ENCODE measurements around the gene CGGBP1. TPM values are rescaled to one million over a fixed set of nuclear protein-coding genes. Genes with fewer than 3 reads are reported as not detected.

The CGGBP1 gene
- total RNA-seq, 1 experiment from 2014 or later = 96.6 TPM

GRCh38 chr3:88061746-88062145, 2.9 kb upstream of the CGGBP1 start:
- no peaks in the 10 kb centered on the region for H3K27me3 Mint-ChIP-seq (ENCODE audit: insufficient read depth, unreplicated experiment)
- DNase-seq (ENCODE audit: unreplicated experiment) = no peak
- TF ChIP-seq, protein P1, sequence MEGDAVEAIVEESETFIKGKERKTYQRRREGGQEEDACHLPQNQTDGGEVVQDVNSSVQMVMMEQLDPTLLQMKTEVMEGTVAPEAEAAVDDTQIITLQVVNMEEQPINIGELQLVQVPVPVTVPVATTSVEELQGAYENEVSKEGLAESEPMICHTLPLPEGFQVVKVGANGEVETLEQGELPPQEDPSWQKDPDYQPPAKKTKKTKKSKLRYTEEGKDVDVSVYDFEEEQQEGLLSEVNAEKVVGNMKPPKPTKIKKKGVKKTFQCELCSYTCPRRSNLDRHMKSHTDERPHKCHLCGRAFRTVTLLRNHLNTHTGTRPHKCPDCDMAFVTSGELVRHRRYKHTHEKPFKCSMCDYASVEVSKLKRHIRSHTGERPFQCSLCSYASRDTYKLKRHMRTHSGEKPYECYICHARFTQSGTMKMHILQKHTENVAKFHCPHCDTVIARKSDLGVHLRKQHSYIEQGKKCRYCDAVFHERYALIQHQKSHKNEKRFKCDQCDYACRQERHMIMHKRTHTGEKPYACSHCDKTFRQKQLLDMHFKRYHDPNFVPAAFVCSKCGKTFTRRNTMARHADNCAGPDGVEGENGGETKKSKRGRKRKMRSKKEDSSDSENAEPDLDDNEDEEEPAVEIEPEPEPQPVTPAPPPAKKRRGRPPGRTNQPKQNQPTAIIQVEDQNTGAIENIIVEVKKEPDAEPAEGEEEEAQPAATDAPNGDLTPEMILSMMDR (IDR thresholded peaks at IDR 0.05; ENCODE audit: unreplicated experiment) = no peak
- BruUV-seq (replicated peaks) = no TSS peak
- H3K4me1 Mint-ChIP-seq (ENCODE audit: insufficient read depth, unreplicated experiment) = peaks cover 18% of the 10 kb centered on the region
- POLR2A ChIA-PET = interaction anchor here (1.4 to 4.2 kb wide), 3 partner anchors 30 to 88 kb away, joined by 3 to 63 read pairs (median 37); partner anchors contain the start of gene C3orf38
- H3K27ac Mint-ChIP-seq (ENCODE audit: low read depth, unreplicated experiment) = peak overlapping the region; percentile 67
- H3K36me3 Mint-ChIP-seq (ENCODE audit: insufficient read depth, unreplicated experiment) = peaks cover 14% of the 10 kb centered on the region
- H3K4me3 Mint-ChIP-seq (ENCODE audit: unreplicated experiment) = peak overlapping the region; percentile 97
- intact Hi-C loops (cut with micrococcal nuclease) = no loop called here
- CTCF ChIA-PET = no interaction called here
- H3K9me3 Mint-ChIP-seq (ENCODE audit: unreplicated experiment) = no peaks in the 10 kb centered on the region

- Mint-ChIP-seq H3K9me3 (ENCODE audit: unreplicated experiment) (no peaks in the 10 kb centered on the region), H3K4me1 (ENCODE audit: insufficient read depth, unreplicated experiment) (peaks cover 17% of the 10 kb centered on the region), H3K4me3 (ENCODE audit: unreplicated experiment) (peak overlapping the region; percentile 97), H3K36me3 (ENCODE audit: insufficient read depth, unreplicated experiment) (peaks cover 33% of the 10 kb centered on the region), H3K27ac (ENCODE audit: low read depth, unreplicated experiment) (peak overlapping the region; percentile 94), H3K27me3 (ENCODE audit: insufficient read depth, unreplicated experiment) (no peaks in the 10 kb centered on the region)
- TF ChIP-seq, protein P1 (IDR thresholded peaks at IDR 0.05; ENCODE audit: unreplicated experiment) = no peak
- no TSS peak for BruUV-seq (replicated peaks)
- no peak for DNase-seq (ENCODE audit: unreplicated experiment)
- CTCF ChIA-PET = interaction anchor here (0.6 to 1.2 kb wide), 3 partner anchors 28 to 1236 kb away, joined by 3 to 5 read pairs (median 3); no protein-coding TSS in a partner anchor
- intact Hi-C loops (cut with micrococcal nuclease) = loop anchor here (1.0 to 2.0 kb wide), 2 partner anchors 54 to 89 kb away; partner anchors contain the start of gene C3orf38
- POLR2A ChIA-PET = interaction anchor here (0.6 to 4.2 kb wide), 26 partner anchors 8 to 1384 kb away, joined by 3 to 63 read pairs (median 4); partner anchors contain the start of genes C3orf38 and CHMP2B
Measured at GRCh38 chr3:88059380-88060170, 770 bp upstream of the CGGBP1 start.

GRCh38 chr3:88058306-88058580, 562 bp downstream of the CGGBP1 start:
- no TSS peak for BruUV-seq (replicated peaks)
- ChIA-PET CTCF (interaction anchor here (0.6 to 0.9 kb wide), 3 partner anchors 74 to 723 kb away, joined by 3 read pairs; no protein-coding TSS in a partner anchor), POLR2A (interaction anchor here (0.6 to 4.2 kb wide), 21 partner anchors 9 to 831 kb away, joined by 3 to 63 read pairs (median 5); partner anchors contain the start of genes C3orf38 and CHMP2B)
- Mint-ChIP-seq H3K4me3 (ENCODE audit: unreplicated experiment) (peak overlapping the region; percentile 97), H3K36me3 (ENCODE audit: insufficient read depth, unreplicated experiment) (peaks cover 33% of the 10 kb centered on the region), H3K27ac (ENCODE audit: low read depth, unreplicated experiment) (peak overlapping the region; percentile 94), H3K27me3 (ENCODE audit: insufficient read depth, unreplicated experiment) (no peaks in the 10 kb centered on the region), H3K4me1 (ENCODE audit: insufficient read depth, unreplicated experiment) (peaks cover 11% of the 10 kb centered on the region), H3K9me3 (ENCODE audit: unreplicated experiment) (no peaks in the 10 kb centered on the region)
- intact Hi-C loops (cut with micrococcal nuclease) = loop anchor here (2.0 kb wide), 1 partner anchor 91 kb away; the partner anchor contains the start of gene C3orf38
- TF ChIP-seq, protein P1 (IDR thresholded peaks at IDR 0.05; ENCODE audit: unreplicated experiment) = no peak
- no peak for DNase-seq (ENCODE audit: unreplicated experiment)

- H3K4me3 Mint-ChIP-seq (ENCODE audit: unreplicated experiment) = peak overlapping the region; percentile 97
- POLR2A ChIA-PET = interaction anchor here (0.6 to 4.2 kb wide), 19 partner anchors 10 to 831 kb away, joined by 3 to 63 read pairs (median 5); partner anchors contain the start of genes C3orf38 and CHMP2B
- CTCF ChIA-PET = interaction anchor here (0.8 to 0.9 kb wide), 2 partner anchors 75 to 722 kb away, joined by 3 read pairs; no protein-coding TSS in a partner anchor
- intact Hi-C loops (cut with micrococcal nuclease) = loop anchor here (2.0 kb wide), 1 partner anchor 91 kb away; the partner anchor contains the start of gene C3orf38
- H3K9me3 Mint-ChIP-seq (ENCODE audit: unreplicated experiment) = no peaks in the 10 kb centered on the region
- peak overlapping the region; percentile 94 for H3K27ac Mint-ChIP-seq (ENCODE audit: low read depth, unreplicated experiment)
- peaks cover 35% of the 10 kb centered on the region for H3K36me3 Mint-ChIP-seq (ENCODE audit: insufficient read depth, unreplicated experiment)
- peaks cover 11% of the 10 kb centered on the region for H3K4me1 Mint-ChIP-seq (ENCODE audit: insufficient read depth, unreplicated experiment)
- peak; percentile 34 for DNase-seq (ENCODE audit: unreplicated experiment)
- TF ChIP-seq, protein P1 (IDR thresholded peaks at IDR 0.05; ENCODE audit: unreplicated experiment) = no peak
- H3K27me3 Mint-ChIP-seq (ENCODE audit: insufficient read depth, unreplicated experiment) = no peaks in the 10 kb centered on the region
- BruUV-seq (replicated peaks) = TSS peak; percentile 52
Measured at GRCh38 chr3:88057630-88058305, 1.0 kb downstream of the CGGBP1 start.
